ENCODE data around the gene PRPF6. TPM values are rescaled to one million over a fixed set of nuclear protein-coding genes. Genes with fewer than 3 reads are reported as not detected.

PRPF6 gene
- total and polyA plus RNA-seq, 8 donors = 49.8 to 85.4 (median 80.3) TPM

- no peak overlapping the region for H3K4me3 ChIP-seq
- ATAC-seq = no peak
- intact Hi-C loops (cut with DNase I) = no loop called here
- no peaks in the 10 kb centered on the region for H3K9me3 ChIP-seq
- DNase-seq = peak in 1 of 4 donors; percentile 79
- H3K27ac ChIP-seq = peak overlapping the region in 1 of 2 donors; percentile 83
- peaks cover 0 to 38% of the 10 kb centered on the region in 2 donors for H3K4me1 ChIP-seq
- H3K36me3 ChIP-seq = peaks cover 0 to 87% of the 10 kb centered on the region in 2 donors
- no peaks in the 10 kb centered on the region for H3K27me3 ChIP-seq
- TF ChIP-seq CTCF (IDR thresholded peaks at IDR 0.05) = no peak
Observed at GRCh38 chr20:63940472-63941266, 40.3 kb upstream of the PRPF6 start.

GRCh38 chr20:63941282-63942081 is 39.5 kb upstream of the PRPF6 start:
- intact Hi-C loops (cut with DNase I) = no loop called here
- Histone ChIP-seq H3K27me3 (no peaks in the 10 kb centered on the region), H3K4me3 (no peak overlapping the region), H3K27ac (peak overlapping the region; percentile 39 to 83), H3K4me1 (peaks cover 0 to 38% of the 10 kb centered on the region in 2 donors), H3K36me3 (peaks cover 0 to 87% of the 10 kb centered on the region in 2 donors), H3K9me3 (no peaks in the 10 kb centered on the region)
- ATAC-seq = peak; percentile 16
- DNase-seq = peak in 2 of 4 donors; percentile 76 to 88
- no peak for TF ChIP-seq CTCF (IDR thresholded peaks at IDR 0.05)

- peak overlapping the region; percentile 33 to 73 for H3K27ac ChIP-seq
- TF ChIP-seq CTCF (IDR thresholded peaks at IDR 0.05) = no peak
- H3K36me3 ChIP-seq = peaks cover 0 to 78% of the 10 kb centered on the region in 2 donors
- no peaks in the 10 kb centered on the region for H3K9me3 ChIP-seq
- peak in 2 of 4 donors; percentile 30 to 86 for DNase-seq
- peak; percentile 3 for ATAC-seq
- peaks cover 0 to 45% of the 10 kb centered on the region in 2 donors for H3K4me1 ChIP-seq
- no peak overlapping the region for H3K4me3 ChIP-seq
- intact Hi-C loops (cut with DNase I) = no loop called here
- H3K27me3 ChIP-seq = no peaks in the 10 kb centered on the region
Observed at GRCh38 chr20:63942250-63942951, 38.5 kb upstream of the PRPF6 start.

- H3K27me3 ChIP-seq = no peaks in the 10 kb centered on the region
- H3K4me1 ChIP-seq = peaks cover 0 to 53% of the 10 kb centered on the region in 2 donors
- peaks cover 0 to 70% of the 10 kb centered on the region in 2 donors for H3K36me3 ChIP-seq
- no peak for TF ChIP-seq CTCF (IDR thresholded peaks at IDR 0.05)
- H3K9me3 ChIP-seq = no peaks in the 10 kb centered on the region
- peak in 1 of 4 donors; percentile 85 for DNase-seq
- no peak for ATAC-seq
- peak overlapping the region; percentile 33 to 73 for H3K27ac ChIP-seq
- intact Hi-C loops (cut with DNase I) = no loop called here
- no peak overlapping the region for H3K4me3 ChIP-seq
Observed at GRCh38 chr20:63942969-63943807, 37.7 kb upstream of the PRPF6 start.
